HG03558 (cell line): ENCODE measurements around the gene FAF1.
"Not testable (repeated sequence)": the region's sequence is repeated elsewhere in the genome, so short reads cannot be mapped to it uniquely, and the experiment has no call there.

Experiments used
- ATAC-seq: cut with Tn5 transposase; IDR thresholded peaks from one replicate; pipeline ENCODE4 v1.9.1; 2021; ENCODE audit warnings: moderate number of reproducible peaks; ENCODE audit not compliant: unreplicated experiment; ENCODE audit errors: extremely low read depth

The FAF1 gene

GRCh38 chr1:50720457-50721053, 239.5 kb downstream of the FAF1 start:
- no peak for ATAC-seq

DNA sequence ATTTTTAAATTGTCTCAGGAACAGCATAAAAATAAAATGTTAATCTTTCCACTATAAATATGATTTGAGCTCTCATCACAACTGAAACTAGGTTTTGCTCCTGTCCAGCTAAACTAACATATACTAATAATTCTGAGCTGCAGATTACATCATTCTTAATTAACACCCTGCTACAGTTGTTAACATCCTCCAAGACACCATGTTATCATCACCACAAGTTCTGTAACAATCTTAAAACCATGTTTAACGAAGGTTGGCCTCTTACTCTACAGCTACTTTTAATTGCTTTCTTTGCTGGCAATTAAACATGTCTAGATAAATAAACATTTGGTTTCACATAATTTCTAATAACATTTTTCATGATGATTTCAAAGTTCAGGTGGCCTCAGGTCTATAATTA, 240.9 kb downstream of the FAF1 start:
- no peak for ATAC-seq

DNA sequence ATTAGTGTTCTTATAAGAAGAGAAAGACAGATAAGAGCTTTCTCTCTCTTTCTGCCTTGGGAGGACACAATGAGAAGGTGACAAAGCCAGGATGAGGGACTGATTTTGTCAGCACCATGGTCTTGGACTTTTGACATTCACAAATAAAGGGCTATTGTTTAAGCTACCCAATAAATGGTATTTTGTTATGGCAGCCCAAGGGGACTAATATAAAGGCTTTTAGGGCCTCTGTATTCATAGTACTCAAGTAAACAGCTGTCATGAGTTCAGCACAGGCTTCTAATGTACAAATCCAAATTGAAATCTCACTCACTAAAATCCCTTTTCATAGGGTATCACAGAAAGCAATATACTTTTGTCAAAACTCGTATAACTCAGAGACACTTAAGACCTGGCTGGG, 242.7 kb downstream of the FAF1 start:
- ATAC-seq: no peak

GRCh38 chr1:50716455-50716854, 243.6 kb downstream of the FAF1 start:
- ATAC-seq: not testable (repeated sequence)

- no peak for ATAC-seq
Measured at GRCh38 chr1:50710099-50710498, 250.0 kb downstream of the FAF1 start.

- ATAC-seq: no peak
Measured at GRCh38 chr1:50707824-50708223, 252.2 kb downstream of the FAF1 start.

DNA sequence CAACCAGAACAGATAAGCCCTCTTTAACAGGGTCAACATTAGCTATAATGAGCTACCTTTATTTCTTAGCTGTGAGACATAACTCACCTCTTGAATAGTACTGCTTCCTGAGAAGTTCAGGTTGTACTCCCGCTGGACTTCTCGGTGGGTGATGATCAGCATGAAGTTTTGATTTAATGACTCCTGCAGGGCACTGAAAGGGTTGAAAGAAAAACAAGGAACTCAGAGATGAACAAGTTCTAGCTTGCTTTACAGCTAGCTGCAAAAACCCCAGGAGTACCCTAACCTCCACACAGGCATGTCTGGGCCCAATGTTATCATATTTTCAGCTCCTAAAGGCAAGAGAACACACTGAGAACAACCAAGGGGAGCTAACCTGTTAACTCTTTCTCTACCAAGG, 254.4 kb downstream of the FAF1 start:
- ATAC-seq: no peak

DNA sequence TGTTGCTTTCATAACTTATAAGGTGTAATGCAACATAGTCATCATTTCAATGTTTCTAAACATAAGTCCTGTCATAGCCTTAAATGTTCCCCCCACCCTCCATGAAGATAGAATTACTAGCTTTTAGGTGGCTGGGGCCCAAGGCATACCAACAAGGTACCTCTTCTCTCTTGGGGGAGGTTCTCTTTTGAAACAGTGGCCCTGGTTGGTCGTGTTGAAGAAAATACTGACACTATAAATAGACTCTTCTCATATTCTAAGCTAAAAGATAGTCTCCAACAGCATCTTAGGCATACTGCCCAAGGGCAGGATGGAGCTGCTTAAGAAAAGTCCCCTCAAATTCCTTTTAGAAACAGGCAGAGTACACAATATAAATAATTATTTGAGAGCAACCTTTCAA, 255.0 kb downstream of the FAF1 start:
- no peak for ATAC-seq

- ATAC-seq: no peak
Measured at GRCh38 chr1:50704126-50704525, 255.9 kb downstream of the FAF1 start.

GRCh38 chr1:50703240-50703639, 256.8 kb downstream of the FAF1 start:
- no peak for ATAC-seq

DNA sequence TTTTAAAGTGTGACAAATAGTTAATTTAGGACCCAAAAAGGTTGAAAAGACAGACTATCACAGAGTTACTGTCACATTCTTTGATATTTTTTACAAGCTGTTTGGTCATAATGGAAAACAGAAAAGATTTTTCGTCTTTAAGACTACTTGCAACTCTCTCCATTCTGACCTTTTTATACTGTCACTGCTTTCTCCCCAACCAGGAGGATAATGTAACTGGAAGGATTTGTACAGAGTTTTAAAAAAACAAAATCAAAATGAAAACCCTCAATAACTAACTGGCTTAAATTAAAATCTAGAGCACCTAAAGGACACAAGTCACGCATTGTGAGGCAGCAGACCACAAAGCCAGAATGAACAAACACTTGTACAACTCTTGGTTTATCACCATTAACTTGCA, 257.7 kb downstream of the FAF1 start:
- ATAC-seq: no peak

DNA sequence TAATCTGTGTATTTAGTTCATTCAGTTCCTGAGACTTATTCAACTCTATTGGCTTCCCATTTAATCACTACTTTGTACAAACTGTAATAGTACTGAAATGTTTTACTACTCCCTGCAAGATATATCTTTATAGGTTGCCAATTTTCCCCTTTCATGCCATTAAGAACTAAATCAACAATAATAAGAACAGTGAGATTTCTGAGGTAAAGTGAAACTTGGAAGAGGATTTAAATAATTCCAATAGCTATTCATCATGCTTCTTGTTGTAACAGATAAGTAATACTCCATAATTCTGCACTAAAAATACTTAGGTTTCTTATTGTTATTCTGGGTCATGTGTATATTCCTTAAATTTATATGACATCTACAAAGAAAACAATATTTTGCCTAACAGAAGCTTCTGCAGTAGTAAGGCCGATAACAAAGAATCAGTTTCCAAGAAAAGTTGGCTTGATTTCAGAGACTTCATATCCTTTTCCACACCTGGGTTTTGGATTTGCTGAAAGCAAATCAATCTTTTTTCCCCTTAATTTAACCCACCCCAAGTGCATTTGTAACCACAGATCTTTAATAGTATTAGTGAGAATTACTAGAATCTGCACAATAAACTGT, 258.3 kb downstream of the FAF1 start:
- ATAC-seq: no peak

DNA sequence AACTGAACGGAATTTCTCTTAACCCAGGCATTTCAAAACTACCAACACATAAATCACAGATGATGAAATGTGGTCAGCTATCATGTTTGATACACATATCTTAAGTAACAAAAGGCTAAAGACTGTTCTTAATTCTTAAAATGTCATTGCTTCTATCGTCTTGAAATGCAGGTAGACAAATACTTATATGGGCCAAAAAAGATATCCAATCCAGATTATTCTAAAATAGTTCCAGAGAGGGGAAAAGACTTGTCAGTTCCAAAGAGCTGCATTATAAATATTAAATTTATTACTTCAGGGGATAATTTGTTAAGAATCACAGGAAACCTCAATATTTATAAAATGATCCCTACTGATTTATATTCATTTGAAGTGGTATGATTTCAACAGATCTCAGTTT, 259.4 kb downstream of the FAF1 start:
- no peak for ATAC-seq

DNA sequence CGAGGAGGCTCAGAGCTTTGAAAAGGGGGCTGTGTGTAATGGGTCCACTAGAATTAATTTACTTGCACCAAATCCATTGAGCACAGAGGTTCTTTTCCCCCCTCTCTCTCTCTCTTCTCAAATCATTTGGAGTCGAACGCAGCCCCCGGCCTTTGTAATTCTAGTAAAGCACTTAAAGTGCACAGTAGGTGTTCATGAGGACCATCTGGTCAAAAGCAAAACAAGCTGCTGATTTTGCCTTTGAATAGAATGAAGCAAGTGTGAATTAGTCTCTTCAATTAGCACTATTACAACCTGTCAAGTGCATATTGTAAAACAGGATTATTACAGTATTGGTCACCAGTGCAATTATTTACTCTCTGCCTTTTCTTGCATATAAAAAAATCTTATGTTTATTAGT, 259.9 kb downstream of the FAF1 start:
- ATAC-seq: no peak

DNA sequence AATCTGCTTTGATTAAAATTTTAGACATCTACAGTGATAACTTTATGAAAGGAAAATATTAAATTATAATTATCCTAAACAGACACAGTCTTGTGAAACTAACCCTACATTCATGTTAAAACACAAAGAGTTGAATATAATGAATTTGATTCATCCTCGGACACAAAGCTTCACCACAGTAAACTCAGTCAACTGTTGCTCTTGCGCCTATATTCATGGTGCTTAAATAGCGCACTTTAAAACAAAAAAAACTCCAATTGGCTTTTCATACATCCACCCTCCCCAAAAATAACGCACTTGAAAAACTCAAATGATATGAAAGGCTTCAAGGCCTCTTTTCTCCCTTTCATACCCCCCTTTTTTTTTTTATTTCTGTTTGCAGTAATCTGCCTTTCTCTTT, 260.3 kb downstream of the FAF1 start:
- no peak for ATAC-seq

- no peak for ATAC-seq
Measured at GRCh38 chr1:50697440-50698421, 262.3 kb downstream of the FAF1 start.

- ATAC-seq: no peak
Measured at GRCh38 chr1:50693829-50694228, 266.2 kb downstream of the FAF1 start.

DNA sequence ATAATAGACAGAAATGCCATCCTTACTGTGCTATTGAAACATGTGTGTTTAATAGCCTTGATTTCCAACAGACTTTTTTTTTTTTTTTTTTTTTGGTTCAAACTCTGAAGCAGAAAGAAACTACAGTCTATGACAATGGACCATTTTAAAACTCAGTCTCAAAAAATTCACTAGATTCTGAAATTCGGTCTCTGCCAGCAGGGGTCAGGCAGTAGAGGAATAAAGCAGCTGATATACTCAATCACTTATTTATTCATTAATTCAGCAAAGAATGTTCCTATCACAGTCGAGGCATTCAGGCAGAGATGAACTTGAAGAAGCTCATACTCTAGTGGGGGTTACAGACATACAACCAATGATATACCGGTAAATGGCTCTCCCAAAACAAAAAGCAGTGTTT, 275.9 kb downstream of the FAF1 start:
- ATAC-seq: no peak

DNA sequence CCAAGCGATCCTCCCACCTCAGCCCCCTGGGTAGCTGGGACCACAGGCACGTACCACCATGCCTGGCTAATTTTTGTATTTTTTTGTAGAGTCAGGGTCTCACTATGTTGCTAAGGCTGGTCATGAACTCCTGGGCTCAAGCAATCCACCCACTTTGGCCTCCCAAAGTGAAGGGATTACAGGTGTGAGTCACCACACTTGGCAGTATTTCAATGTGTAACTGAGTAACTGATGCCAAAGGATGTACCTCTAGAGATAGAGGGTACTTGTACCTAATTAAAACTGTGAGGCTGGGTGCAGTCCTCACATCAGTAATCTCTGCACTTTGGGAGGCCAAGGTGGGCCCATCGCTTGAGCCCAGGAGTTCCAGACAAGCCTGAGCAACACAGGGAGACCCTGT, 278.1 kb downstream of the FAF1 start:
- ATAC-seq: no peak

GRCh38 chr1:50667710-50668356, 292.2 kb downstream of the FAF1 start:
- ATAC-seq: no peak

GRCh38 chr1:50667272-50667671, 292.8 kb downstream of the FAF1 start:
- ATAC-seq: no peak
